Adipose tissue (tissue), 3 donors: ENCODE measurements around the gene FGB. TPM values are rescaled to one million over a fixed set of nuclear protein-coding genes. Genes with fewer than 3 reads are reported as not detected.
"Not testable (repeated sequence)": the region's sequence is repeated elsewhere in the genome, so short reads cannot be mapped to it uniquely, and the experiment has no call there.

ENCODE experiments used
- H3K27ac ChIP-seq: one replicate; pipeline ENCODE4 v1.5.1; 2013; ENCODE audit warnings: low read depth, low read length
- WGBS, 3 donors: extraction: QIAGEN DNeasy Blood & Tissue Kit; methylation state at CpG; one replicate each; pipeline ENCODE4 v1.1.7; 2013; 5-methylcytosine and 5-hydroxymethylcytosine counted together
- polyA plus RNA-seq, 3 donors: library from polyadenylated mRNA; stranded (reverse); fragments of 200-250 nt; gene quantifications; one replicate each; pipeline ENCODE4 v1.2.3, GENCODE V29; 2013
- donor health status: healthy with polysubstance abuse.
- donor health status: Bipolar disorder and iron deficiency.
- donor health status: healthy.

Gene FGB
- polyA plus RNA-seq, 3 donors, result 0.14 to 0.31 TPM; not detected in 1

GRCh38 chr4:154589296-154590197 lies 26.7 kb downstream of the FGB start:
- no peak overlapping the region for H3K27ac ChIP-seq
- 65 to 75% (median 70%) methylated on average over 7 of the region's 7 CpGs for WGBS, 3 donors

GRCh38 chr4:154590329-154591006 lies 27.7 kb downstream of the FGB start, which contains the start of gene FGA:
Gene FGA (minus strand): TSS chr4:154590742. CDS start chr4:154590687, 55 bp downstream.
- H3K27ac ChIP-seq, result no peak within 1 kb of the TSS
- 27 to 84% (median 80%) methylated on average over 3 of the region's 3 CpGs for WGBS, 3 donors

GRCh38 chr4:154591890-154592289 lies 29.1 kb downstream of the FGB start:
- 63 to 84% (median 77%) methylated on average over 3 of the region's 3 CpGs for WGBS, 3 donors
- H3K27ac ChIP-seq, result no peak overlapping the region

GRCh38 chr4:154593868-154594267 lies 31.1 kb downstream of the FGB start:
- no peak overlapping the region for H3K27ac ChIP-seq
- 43 to 88% (median 45%) methylated on average over 2 of the region's 2 CpGs for WGBS, 3 donors

- 89 to 93% (median 89%) methylated on average over 3 of the region's 3 CpGs for WGBS, 3 donors
Observed at GRCh38 chr4:154594343-154594742, 31.5 kb downstream of the FGB start.

GRCh38 chr4:154595807-154596206 lies 33.0 kb downstream of the FGB start:
- H3K27ac ChIP-seq, result no peak overlapping the region

More at GRCh38 chr4:154594343-154594742, 31.5 kb downstream of the FGB start:
- H3K27ac ChIP-seq, result not testable (repeated sequence)

- H3K27ac ChIP-seq, result not testable (repeated sequence)
- WGBS, 3 donors, result 87 to 95% (median 91%) methylated on average over 11 of the region's 11 CpGs
Observed at GRCh38 chr4:154597281-154597680, 34.5 kb downstream of the FGB start.

GRCh38 chr4:154597798-154598774 lies 35.3 kb downstream of the FGB start:
- H3K27ac ChIP-seq, result no peak overlapping the region
- WGBS, 3 donors, result 72 to 88% (median 88%) methylated on average over 7 of the region's 7 CpGs

GRCh38 chr4:154602404-154603020 lies 39.7 kb downstream of the FGB start:
- WGBS, 3 donors, result 36 to 61% (median 48%) methylated on average over 1 of the region's 1 CpG
- H3K27ac ChIP-seq, result no peak overlapping the region

GRCh38 chr4:154603033-154603943 lies 40.5 kb downstream of the FGB start:
- 89 to 91% (median 89%) methylated on average over 6 of the region's 6 CpGs for WGBS, 3 donors

GRCh38 chr4:154604696-154605200 lies 41.9 kb downstream of the FGB start:
- WGBS, 3 donors, result 79 to 87% (median 85%) methylated on average over 4 of the region's 4 CpGs
- H3K27ac ChIP-seq, result no peak overlapping the region

More at GRCh38 chr4:154603033-154603943, 40.5 kb downstream of the FGB start:
- no peak overlapping the region for H3K27ac ChIP-seq

- 87 to 88% (median 88%) methylated on average over 6 of the region's 6 CpGs for WGBS, 3 donors
- H3K27ac ChIP-seq, result no peak overlapping the region
Observed at GRCh38 chr4:154606728-154607723, 44.2 kb downstream of the FGB start.

GRCh38 chr4:154608361-154609252 lies 45.8 kb downstream of the FGB start:
- WGBS, 3 donors, result 77 to 88% (median 86%) methylated on average over 3 of the region's 3 CpGs
- H3K27ac ChIP-seq, result no peak overlapping the region

GRCh38 chr4:154609532-154609931 lies 46.7 kb downstream of the FGB start:
- H3K27ac ChIP-seq, result no peak overlapping the region
- 79 to 90% (median 85%) methylated on average over 4 of the region's 4 CpGs for WGBS, 3 donors

GRCh38 chr4:154610582-154610981 lies 47.8 kb downstream of the FGB start:
- 47 to 53% (median 51%) methylated on average over 4 of the region's 4 CpGs for WGBS, 3 donors
- H3K27ac ChIP-seq, result no peak overlapping the region
